CD4-positive, CD25-positive, alpha-beta regulatory T cell (primary cell): ENCODE results near the gene UNK. TPM values are rescaled to one million over a fixed set of nuclear protein-coding genes. Genes with fewer than 3 reads are reported as not detected.
A peak's percentile ranks its signal among the peaks of the same experiment; 100 is the strongest.
"Not testable (repeated sequence)": the region's sequence is repeated elsewhere in the genome, so short reads cannot be mapped to it uniquely, and the experiment has no call there.

ENCODE experiments used
- ATAC-seq, 2 donors: fragments of 150-1000 bp; cut with Tn5 transposase; one replicate each; pipeline ENCODE4 v1.10.0; 2021; ENCODE audit warnings: low read depth in 2 of 2, moderate number of reproducible peaks in 2 of 2, moderate library complexity in 1 of 2
- DNase-seq, 3 donors: peaks; one replicate each; pipeline versions ENCODE4 v3.0.0 to v3.0.0-alpha.2; 2012 to 2022; ENCODE audit warnings: mixed read lengths in 1 of 3
- H3K27ac ChIP-seq: one replicate; pipeline ENCODE4 v1.7.0; 2013; ENCODE audit warnings: mild to moderate bottlenecking, low read length; ENCODE audit not compliant: insufficient read depth, poor library complexity, severe bottlenecking
- H3K27me3 ChIP-seq: one replicate; pipeline ENCODE4 v1.7.0; 2013; ENCODE audit warnings: low read length; ENCODE audit not compliant: control insufficient read depth, insufficient read depth
- H3K36me3 ChIP-seq: one replicate; pipeline ENCODE4 v1.7.0; 2013; ENCODE audit warnings: mild to moderate bottlenecking, low read length, moderate library complexity; ENCODE audit not compliant: control insufficient read depth, insufficient read depth
- H3K4me1 ChIP-seq: 2 replicates; pipeline ENCODE4 v1.7.0; 2013; ENCODE audit warnings: mild to moderate bottlenecking, low read length; ENCODE audit not compliant: insufficient read depth, control insufficient read depth, poor library complexity, severe bottlenecking
- H3K4me3 ChIP-seq: one replicate; pipeline ENCODE4 v1.7.0; 2013; ENCODE audit warnings: low read depth, mild to moderate bottlenecking, low read length, moderate library complexity
- H3K9me3 ChIP-seq, 2 experiments: 1 replicate in 1 of 2; 2 replicates in 1 of 2; pipeline ENCODE4 v1.7.0; 2013; ENCODE audit warnings: low read length in 2 of 2, mild to moderate bottlenecking in 1 of 2, moderate library complexity in 1 of 2; ENCODE audit not compliant: control insufficient read depth in 2 of 2
- H3K27ac Mint-ChIP-seq, 3 donors: one replicate each; pipeline ENCODE4 v1.8.0; 2020 to 2022; ENCODE audit warnings: mild to moderate bottlenecking in 3 of 3, mixed read lengths in 3 of 3, moderate library complexity in 2 of 3
- H3K27me3 Mint-ChIP-seq: one replicate; pipeline ENCODE4 v1.8.0; 2022; ENCODE audit warnings: mild to moderate bottlenecking, mixed read lengths
- H3K36me3 Mint-ChIP-seq: one replicate; pipeline ENCODE4 v1.8.0; 2020; ENCODE audit warnings: mixed read lengths
- H3K4me1 Mint-ChIP-seq, 4 donors: one replicate each; pipeline ENCODE4 v1.8.0; 2020 to 2022; ENCODE audit warnings: mixed read lengths in 4 of 4, mild to moderate bottlenecking in 1 of 4
- H3K4me3 Mint-ChIP-seq, 4 donors: one replicate each; pipeline ENCODE4 v1.8.0; 2020 to 2022; ENCODE audit warnings: mild to moderate bottlenecking in 4 of 4, mixed read lengths in 4 of 4, moderate library complexity in 3 of 4
- H3K9me3 Mint-ChIP-seq, 7 donors: one replicate each; pipeline ENCODE4 v1.8.0; 2020 to 2022; ENCODE audit warnings: mixed read lengths in 7 of 7, mild to moderate bottlenecking in 3 of 7, moderate library complexity in 2 of 7
- polyA plus RNA-seq, 4 donors: library from polyadenylated mRNA; unstranded; fragments of 300-500 nt; fragmentation: Illumina TruSeq; gene quantifications; one replicate each; pipeline ENCODE4 v1.2.3, GENCODE V29; 2021
- total RNA-seq: library from RNA; stranded (reverse); gene quantifications from one replicate; pipeline ENCODE4 v1.2.3, GENCODE V29; 2022

Gene UNK
- total and polyA plus RNA-seq, 5 donors from 2014 or later: 15.3 to 33.9 (median 24.2) TPM

DNA sequence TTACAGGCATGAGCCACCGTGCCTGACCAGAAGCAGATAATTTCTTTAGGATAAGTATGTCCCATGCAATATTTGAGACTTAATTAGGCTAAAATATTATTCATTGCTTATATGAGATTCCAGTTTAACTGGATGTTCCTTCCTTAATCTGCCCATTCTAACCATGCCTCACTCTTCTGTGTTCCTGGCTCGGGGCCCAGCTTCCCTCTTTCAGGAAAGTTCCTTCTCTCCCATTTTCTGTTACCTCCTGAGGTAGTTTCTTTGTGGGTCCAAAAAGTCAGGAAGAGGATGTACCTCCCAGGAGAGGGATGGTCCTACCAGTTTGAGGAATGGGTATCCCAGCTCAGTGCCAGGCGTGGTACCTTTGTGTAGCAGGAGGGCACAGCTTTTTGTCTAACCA is 23.3 kb downstream of the UNK start:
- no peaks in the 10 kb centered on the region for H3K27me3 ChIP-seq
- Mint-ChIP-seq H3K4me1 (peaks cover 2 to 17% (median 10%) of the 10 kb centered on the region in 4 donors), H3K9me3 (no peaks in the 10 kb centered on the region), H3K27me3 (no peaks in the 10 kb centered on the region), H3K4me3 (no peak overlapping the region), H3K36me3 (peaks cover 5% of the 10 kb centered on the region), H3K27ac (no peak overlapping the region)
- ATAC-seq (no peak), DNase-seq (no peak)
- no peaks in the 10 kb centered on the region for H3K4me1 ChIP-seq
- peaks cover 26% of the 10 kb centered on the region for H3K36me3 ChIP-seq
- H3K4me3 ChIP-seq: no peak overlapping the region
- no peaks in the 10 kb centered on the region for H3K9me3 ChIP-seq
- no peak overlapping the region for H3K27ac ChIP-seq

DNA sequence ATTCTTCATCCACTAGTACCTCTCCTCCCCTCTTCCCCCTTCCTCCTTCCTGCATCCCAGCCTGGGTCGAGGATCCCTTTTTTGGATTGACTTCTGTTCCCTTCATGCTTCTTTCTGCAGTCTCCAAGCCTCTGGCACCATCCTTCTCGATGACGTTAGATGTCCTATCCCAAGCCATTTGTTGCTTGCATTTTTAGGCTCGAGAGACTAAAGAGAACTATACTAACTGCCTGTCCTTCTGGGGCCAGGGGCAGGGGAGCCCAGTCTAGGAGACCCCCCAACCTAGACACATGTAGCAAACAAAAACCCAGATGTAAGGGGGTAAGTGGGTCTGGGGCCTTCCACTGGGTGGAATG is 23.9 kb downstream of the UNK start:
- H3K9me3 Mint-ChIP-seq: no peaks in the 10 kb centered on the region
- ATAC-seq (no peak), DNase-seq (no peak)
- Histone ChIP-seq H3K27ac (no peak overlapping the region), H3K4me3 (no peak overlapping the region), H3K4me1 (no peaks in the 10 kb centered on the region), H3K9me3 (no peaks in the 10 kb centered on the region), H3K36me3 (peaks cover 33% of the 10 kb centered on the region), H3K27me3 (no peaks in the 10 kb centered on the region)
- H3K36me3 Mint-ChIP-seq: peaks cover under 1% of the 10 kb centered on the region
- no peaks in the 10 kb centered on the region for H3K27me3 Mint-ChIP-seq
- peaks cover 2 to 13% (median 7%) of the 10 kb centered on the region in 4 donors for H3K4me1 Mint-ChIP-seq
- H3K4me3 Mint-ChIP-seq: no peak overlapping the region
- peak overlapping the region in 1 of 3 donors; percentile 33 for H3K27ac Mint-ChIP-seq

DNA sequence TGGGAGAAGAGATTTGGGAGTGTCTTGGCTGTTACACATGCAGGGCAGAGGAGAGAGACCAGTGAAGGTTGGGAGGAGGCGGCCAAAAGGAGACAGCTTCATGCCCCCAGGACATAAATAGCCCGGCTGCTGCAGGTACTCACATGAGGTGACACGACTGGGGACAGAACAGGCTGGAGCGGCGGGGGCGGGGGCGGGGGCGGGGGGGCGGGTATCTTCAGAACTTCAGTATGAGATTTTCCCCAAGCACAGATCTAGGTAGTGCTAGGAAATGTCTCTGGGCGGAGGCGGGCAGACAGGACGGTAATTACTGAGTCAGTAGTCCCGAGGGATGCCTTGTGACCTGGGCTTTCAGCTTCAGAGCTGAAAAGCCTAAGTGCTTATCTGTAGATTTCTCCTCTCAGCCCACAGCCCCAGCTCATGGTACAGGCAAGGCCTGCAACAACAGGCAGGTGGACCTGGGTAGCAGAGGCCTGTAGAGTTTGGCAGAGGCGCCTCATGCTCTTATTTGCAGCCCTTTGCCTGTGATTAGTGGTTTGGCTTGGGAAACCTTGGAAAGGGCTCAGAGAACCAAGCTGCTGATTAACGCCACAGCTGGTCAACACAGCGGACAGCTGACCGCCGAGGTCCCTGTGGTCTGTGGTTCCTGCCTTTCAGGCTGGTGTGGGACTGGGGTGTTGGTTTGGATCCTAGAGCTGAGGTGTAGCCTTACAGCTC is 24.5 kb downstream of the UNK start:
- Histone ChIP-seq H3K9me3 (no peaks in the 10 kb centered on the region), H3K27ac (no peak overlapping the region), H3K4me1 (no peaks in the 10 kb centered on the region), H3K4me3 (no peak overlapping the region), H3K36me3 (peaks cover 38% of the 10 kb centered on the region), H3K27me3 (no peaks in the 10 kb centered on the region)
- peak in 1 of 2 donors; percentile 25 for ATAC-seq
- DNase-seq: no peak
- Mint-ChIP-seq H3K36me3 (no peaks in the 10 kb centered on the region), H3K27me3 (no peaks in the 10 kb centered on the region), H3K9me3 (no peaks in the 10 kb centered on the region), H3K4me3 (no peak overlapping the region), H3K4me1 (peaks cover 0 to 8% (median 3%) of the 10 kb centered on the region in 4 donors), H3K27ac (peak overlapping the region in 1 of 3 donors; percentile 33)

DNA sequence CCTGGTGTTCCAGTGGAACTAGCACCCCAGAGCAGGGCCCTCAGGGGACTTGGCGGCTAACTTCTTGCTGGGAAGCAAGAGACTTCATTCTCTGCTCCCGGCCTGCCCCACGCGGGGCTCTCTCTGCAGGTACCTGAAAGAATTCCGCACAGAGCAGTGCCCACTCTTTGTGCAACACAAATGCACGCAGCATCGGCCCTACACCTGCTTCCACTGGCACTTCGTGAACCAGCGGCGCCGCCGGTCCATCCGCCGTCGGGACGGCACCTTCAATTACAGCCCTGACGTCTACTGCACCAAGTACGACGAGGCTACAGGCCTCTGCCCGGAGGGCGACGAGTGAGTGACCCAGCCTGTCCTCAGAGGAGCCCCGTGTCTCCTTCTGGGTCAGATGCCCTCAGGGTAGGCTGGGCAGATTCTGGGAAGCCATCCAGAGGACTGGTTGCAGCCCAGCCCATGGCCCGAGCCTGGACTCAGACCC is 25.1 kb downstream of the UNK start:
- Histone ChIP-seq H3K27me3 (no peaks in the 10 kb centered on the region), H3K36me3 (peaks cover 39% of the 10 kb centered on the region), H3K27ac (no peak overlapping the region), H3K4me1 (no peaks in the 10 kb centered on the region), H3K4me3 (no peak overlapping the region), H3K9me3 (no peaks in the 10 kb centered on the region)
- H3K27me3 Mint-ChIP-seq: no peaks in the 10 kb centered on the region
- ATAC-seq (peak in 1 of 2 donors; percentile 9), DNase-seq (no peak)
- no peak overlapping the region for H3K27ac Mint-ChIP-seq
- H3K36me3 Mint-ChIP-seq: no peaks in the 10 kb centered on the region
- H3K4me1 Mint-ChIP-seq: peaks cover 0 to 7% (median 2%) of the 10 kb centered on the region in 4 donors
- no peak overlapping the region for H3K4me3 Mint-ChIP-seq
- no peaks in the 10 kb centered on the region for H3K9me3 Mint-ChIP-seq

DNA sequence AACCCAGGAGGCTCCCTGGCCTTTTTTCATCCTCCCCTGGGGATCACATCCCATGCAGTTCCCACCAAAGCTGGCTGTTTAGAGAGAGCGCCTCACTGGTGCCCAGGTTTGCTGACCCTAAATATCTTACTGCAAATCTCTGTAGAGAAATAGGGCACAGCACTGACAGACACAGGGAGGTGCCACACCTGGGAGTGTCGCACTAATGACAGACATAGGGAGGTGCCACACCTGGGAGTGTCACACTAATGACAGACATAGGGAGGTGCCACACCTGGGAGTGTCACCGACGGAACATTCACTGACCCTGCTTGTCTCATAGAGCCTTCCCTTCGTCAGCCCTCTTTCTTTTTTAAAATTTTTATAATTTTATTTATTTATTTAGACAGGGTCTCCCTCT is 25.6 kb downstream of the UNK start:
- Histone ChIP-seq H3K36me3 (peaks cover 45% of the 10 kb centered on the region), H3K27ac (no peak overlapping the region), H3K4me3 (no peak overlapping the region), H3K27me3 (no peaks in the 10 kb centered on the region), H3K4me1 (no peaks in the 10 kb centered on the region), H3K9me3 (no peaks in the 10 kb centered on the region)
- H3K27me3 Mint-ChIP-seq: no peaks in the 10 kb centered on the region
- no peak overlapping the region for H3K4me3 Mint-ChIP-seq
- H3K27ac Mint-ChIP-seq: no peak overlapping the region
- H3K4me1 Mint-ChIP-seq: peaks cover 0 to 7% (median 2%) of the 10 kb centered on the region in 4 donors
- no peaks in the 10 kb centered on the region for H3K9me3 Mint-ChIP-seq
- ATAC-seq: no peak
- DNase-seq: no peak
- no peaks in the 10 kb centered on the region for H3K36me3 Mint-ChIP-seq

GRCh38 chr17:75810756-75811155 is 26.1 kb downstream of the UNK start:
- H3K27me3 Mint-ChIP-seq, H3K9me3 ChIP-seq, H3K27ac Mint-ChIP-seq, H3K27ac ChIP-seq, H3K4me1 Mint-ChIP-seq, H3K27me3 ChIP-seq, H3K4me1 ChIP-seq, H3K36me3 Mint-ChIP-seq, H3K9me3 Mint-ChIP-seq, H3K4me3 ChIP-seq, ATAC-seq, DNase-seq, H3K4me3 Mint-ChIP-seq: not testable (repeated sequence)
- H3K36me3 ChIP-seq: peaks cover 47% of the 10 kb centered on the region

GRCh38 chr17:75811174-75811573 is 26.6 kb downstream of the UNK start:
- Mint-ChIP-seq H3K36me3 (no peaks in the 10 kb centered on the region), H3K4me1 (peaks cover 0 to 7% (median 0%) of the 10 kb centered on the region in 4 donors), H3K9me3 (no peaks in the 10 kb centered on the region), H3K27me3 (no peaks in the 10 kb centered on the region), H3K27ac (no peak overlapping the region), H3K4me3 (no peak overlapping the region)
- no peak for ATAC-seq
- Histone ChIP-seq H3K4me1 (no peaks in the 10 kb centered on the region), H3K27ac (no peak overlapping the region), H3K9me3 (no peaks in the 10 kb centered on the region), H3K4me3 (no peak overlapping the region), H3K27me3 (no peaks in the 10 kb centered on the region), H3K36me3 (peaks cover 50% of the 10 kb centered on the region)
- DNase-seq: no peak
